Measurements from ENCODE around the gene GALNT13. TPM values are rescaled to one million over a fixed set of nuclear protein-coding genes. Genes with fewer than 3 reads are reported as not detected.

GALNT13 gene
- total RNA-seq, result 10 to 100 TPM in 1 of 3 donors, under 1 TPM in 2; 0.33 to 17.3 (median 0.44) TPM

- H3K27me3 ChIP-seq, result peaks cover 0 to 38% of the 10 kb centered on the region in 2 donors
- intact Hi-C loops (cut with DNase I; ENCODE audit: low total_unique reads), result no loop called here
Measured at GRCh38 chr2:153871231-153872221, at the start of gene GALNT13. GALNT13 (plus strand) TSS chr2:153871922.

GRCh38 chr2:153823880-153824279, 47.8 kb upstream of the GALNT13 start:
- DNase-seq (ENCODE audit: low spot score in 2 of 2), result no peak
- no peak overlapping the region for H3K27ac ChIP-seq
- H3K9me3 ChIP-seq, result peaks cover 0 to 8% of the 10 kb centered on the region in 2 donors
- intact Hi-C loops (cut with DNase I; ENCODE audit: low total_unique reads), result no loop called here
- H3K4me1 ChIP-seq, result no peaks in the 10 kb centered on the region
- no peaks in the 10 kb centered on the region for H3K36me3 ChIP-seq
- H3K4me3 ChIP-seq, result no peak overlapping the region
- no peak for TF ChIP-seq POLR2A (IDR thresholded peaks at IDR 0.05)
- no peaks in the 10 kb centered on the region for H3K27me3 ChIP-seq

More at GRCh38 chr2:153871231-153872221, at the start of gene GALNT13:
- TF ChIP-seq CTCF (IDR thresholded peaks at IDR 0.05), result no peak
- no peak for TF ChIP-seq POLR2AphosphoS5 (IDR thresholded peaks at IDR 0.05)
- TF ChIP-seq POLR2A (IDR thresholded peaks at IDR 0.05), result no peak
- H3K36me3 ChIP-seq, result no peaks in the 10 kb centered on the region
- no peaks in the 10 kb centered on the region for H3K4me1 ChIP-seq
- no peak for DNase-seq (ENCODE audit: low spot score in 2 of 2)
- H3K27ac ChIP-seq, result no peak within 1 kb of the TSS
- H3K4me3 ChIP-seq, result peak within 1 kb of the TSS; percentile 45 to 57 (median 56)
- H3K9me3 ChIP-seq, result no peaks in the 10 kb centered on the region

GRCh38 chr2:153828335-153828734, 43.4 kb upstream of the GALNT13 start:
- no peak for DNase-seq (ENCODE audit: low spot score in 2 of 2)
- TF ChIP-seq CTCF (IDR thresholded peaks at IDR 0.05) (no peak), POLR2AphosphoS5 (IDR thresholded peaks at IDR 0.05) (no peak), POLR2A (IDR thresholded peaks at IDR 0.05) (no peak)
- intact Hi-C loops (cut with DNase I; ENCODE audit: low total_unique reads), result no loop called here
- Histone ChIP-seq H3K27ac (no peak overlapping the region), H3K9me3 (peaks cover 0 to 8% of the 10 kb centered on the region in 2 donors), H3K36me3 (no peaks in the 10 kb centered on the region), H3K4me3 (no peak overlapping the region), H3K4me1 (no peaks in the 10 kb centered on the region), H3K27me3 (no peaks in the 10 kb centered on the region)

- Histone ChIP-seq H3K27ac (no peak overlapping the region), H3K36me3 (no peaks in the 10 kb centered on the region), H3K4me3 (no peak overlapping the region), H3K27me3 (no peaks in the 10 kb centered on the region), H3K9me3 (peaks cover 0 to 10% of the 10 kb centered on the region in 2 donors), H3K4me1 (no peaks in the 10 kb centered on the region)
- TF ChIP-seq CTCF (IDR thresholded peaks at IDR 0.05) (no peak), POLR2A (IDR thresholded peaks at IDR 0.05) (no peak), POLR2AphosphoS5 (IDR thresholded peaks at IDR 0.05) (no peak)
- no peak for DNase-seq (ENCODE audit: low spot score in 2 of 2)
- intact Hi-C loops (cut with DNase I; ENCODE audit: low total_unique reads), result no loop called here
Measured at GRCh38 chr2:153834662-153835061, 37.1 kb upstream of the GALNT13 start.

GRCh38 chr2:153858250-153858649, 13.5 kb upstream of the GALNT13 start:
- no peaks in the 10 kb centered on the region for H3K36me3 ChIP-seq
- TF ChIP-seq POLR2AphosphoS5 (IDR thresholded peaks at IDR 0.05), result no peak
- no peak for TF ChIP-seq CTCF (IDR thresholded peaks at IDR 0.05)
- no peak for TF ChIP-seq POLR2A (IDR thresholded peaks at IDR 0.05)
- no peaks in the 10 kb centered on the region for H3K27me3 ChIP-seq
- no peaks in the 10 kb centered on the region for H3K9me3 ChIP-seq
- DNase-seq (ENCODE audit: low spot score in 2 of 2), result no peak
- no peaks in the 10 kb centered on the region for H3K4me1 ChIP-seq
- intact Hi-C loops (cut with DNase I; ENCODE audit: low total_unique reads), result no loop called here
- H3K27ac ChIP-seq, result no peak overlapping the region
- H3K4me3 ChIP-seq, result no peak overlapping the region

Measured in breast epithelium (tissue), 4 donors.